H1 (cell line): Measurements from ENCODE around the gene CDC42BPB. TPM values are rescaled to one million over a fixed set of nuclear protein-coding genes. Genes with fewer than 3 reads are reported as not detected.

Source experiments
- CBX5 ChIP-seq: fragments of 300-800, 300-1000 bp; sonication (generic); IDR thresholded peaks from 2 replicates; pipeline ENCODE4 v1.7.1; 2016; ENCODE audit warnings: antibody characterized with exemption, low read length, low read depth
- EP300 ChIP-seq, 2 experiments: IDR thresholded peaks; 1 replicate in 1 of 2; 2 replicates in 1 of 2; pipeline ENCODE4 v1.6.1; 2011 to 2012; ENCODE audit warnings: low read depth in 2 of 2, low read length in 2 of 2, mild to moderate bottlenecking in 2 of 2, borderline replicate concordance in 1 of 2, inconsistent platforms in 1 of 2, moderate library complexity in 1 of 2
- GTF2F1 ChIP-seq: IDR thresholded peaks from 2 replicates; pipeline ENCODE4 v1.6.1; 2012; ENCODE audit warnings: low read depth, low read length, improper control_type of control experiment, borderline replicate concordance
- JUND ChIP-seq: IDR thresholded peaks from 2 replicates; pipeline ENCODE4 v1.6.1; 2011; ENCODE audit warnings: mild to moderate bottlenecking, improper control_type of control experiment, low read length
- RXRA ChIP-seq: IDR thresholded peaks from 2 replicates; pipeline ENCODE4 v1.6.1; 2011; ENCODE audit warnings: low read depth, mild to moderate bottlenecking, low read length, moderate library complexity; ENCODE audit not compliant: insufficient read depth
- TAF1 ChIP-seq: IDR thresholded peaks from 2 replicates; pipeline ENCODE4 v1.6.1; 2011; ENCODE audit warnings: mild to moderate bottlenecking, low read depth, low read length
- polyA plus RNA-seq, 7 experiments: library from polyadenylated mRNA; depleted of rRNA in 3 of 7; stranded (reverse) in 5 of 7; unstranded in 2 of 7; fragments of >200 nt in 5 of 7; fragments of 200-250 nt in 2 of 7; gene quantifications; 1 replicate in 5 of 7; 2 replicates in 1 of 7; 4 replicates in 1 of 7; pipeline versions ENCODE4 v1.2.1 to v1.2.3, GENCODE V29; 2011 to 2013; ENCODE audit warnings: missing spikeins in 2 of 7, mixed read lengths in 2 of 7
- total RNA-seq: library from RNA; stranded (reverse); fragmentation: NEBNext Ultra II Directional; extraction: Animal tissue kit (Norgen Biotek cat#: 25700); gene quantifications from 2 replicates; pipeline ENCODE4 v1.2.1, GENCODE V29; 2021

CDC42BPB gene
- total and polyA plus RNA-seq, 2 of the 8 experiments (the other 6 are each of a cell fraction or from before 2014, with no cell fraction given): 51.2 to 88.2 TPM

DNA sequence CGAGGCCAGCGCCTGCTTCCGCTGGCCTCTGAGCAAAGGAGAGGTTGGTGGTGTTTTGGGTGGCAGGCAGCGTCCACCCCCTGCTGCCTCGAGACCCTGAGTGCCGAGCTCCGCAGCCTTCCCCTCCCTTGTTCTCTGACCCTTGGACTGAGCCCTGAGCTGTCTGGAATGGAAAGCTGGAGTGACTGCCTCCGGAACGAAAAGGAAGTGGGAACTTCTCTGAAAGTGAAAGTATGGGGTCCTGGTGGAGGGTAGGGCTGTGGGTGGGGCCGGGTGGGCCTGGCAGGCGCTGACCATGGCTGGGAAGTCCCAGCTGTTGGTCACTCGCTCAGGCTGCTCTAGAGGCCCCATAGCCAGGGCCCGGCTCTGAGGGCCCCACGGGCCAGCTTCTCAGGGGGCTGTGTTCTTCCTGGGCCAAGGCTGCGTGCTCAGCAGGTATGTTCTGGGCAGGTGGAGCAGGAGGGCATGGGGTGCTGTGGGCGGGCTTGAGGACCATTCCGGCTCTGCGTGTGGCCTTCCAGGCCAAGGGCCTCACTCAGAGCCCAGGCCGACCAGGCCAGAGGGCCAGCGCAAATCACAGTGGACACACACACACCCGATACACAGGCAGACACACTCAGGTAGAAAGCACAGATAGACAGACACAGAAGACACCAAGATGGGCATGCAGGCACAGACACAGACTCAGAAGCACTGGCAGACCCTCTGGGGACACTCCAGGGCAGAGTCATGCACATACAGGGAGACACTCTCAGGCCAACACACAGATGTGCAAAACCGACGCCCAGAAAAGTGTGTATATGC, 37.3 kb upstream of the CDC42BPB start, which contains the start of gene EXOC3L4 (continued):
- no peak for TF ChIP-seq CBX5
- TF ChIP-seq GTF2F1: no peak
- TF ChIP-seq EP300 (IDR thresholded peaks at IDR 0.05; ENCODE audit: borderline replicate concordance in 1 of 2, low read depth in 2 of 2, low read length in 2 of 2): no peak
- TF ChIP-seq TAF1: no peak
- no peak for TF ChIP-seq JUND
- no peak for TF ChIP-seq RXRA
- TF ChIP-seq, all 59 proteins: peak for 0
